ENCODE results near the gene ZCWPW1. TPM values are rescaled to one million over a fixed set of nuclear protein-coding genes. Genes with fewer than 3 reads are reported as not detected.
"Not testable (repeated sequence)": the region's sequence is repeated elsewhere in the genome, so short reads cannot be mapped to it uniquely, and the experiment has no call there.

ZCWPW1 gene
- total and polyA plus RNA-seq, 2 of the 8 experiments (the other 6 are each of a cell fraction or from before 2014, with no cell fraction given), result 0.51 to 1.4 TPM

- not testable (repeated sequence) for H2BK5ac ChIP-seq (ENCODE audit: low read depth, low read length)
Observed at GRCh38 chr7:100381531-100382233, 46.8 kb downstream of the ZCWPW1 start.

More at GRCh38 chr7:100381531-100382233, 46.8 kb downstream of the ZCWPW1 start:
- H3K4me2 ChIP-seq (ENCODE audit: insufficient read depth in 1 of 2, low read depth in 2 of 2, low read length in 2 of 2), result peak overlapping the region; percentile 11 to 28; a peak in 3 of 4 replicates
- H3K79me2 ChIP-seq (ENCODE audit: control insufficient read depth in 1 of 2, insufficient read depth in 2 of 2, low read length in 2 of 2); H3K9me3 ChIP-seq (ENCODE audit: insufficient read depth in 2 of 2, low read depth in 1 of 2, low read length in 1 of 2); H3K27me3 ChIP-seq (replicated peaks in 1 of 4; ENCODE audit: control insufficient read depth in 3 of 4, extremely low read depth in 1 of 4, insufficient read depth in 3 of 4, low read length in 3 of 4); H3K56ac ChIP-seq (replicated peaks; ENCODE audit: insufficient read length, low read depth, low read length); H3K4me1 ChIP-seq (replicated peaks in 1 of 4; ENCODE audit: control insufficient read depth in 3 of 4, insufficient read depth in 4 of 4, low read length in 3 of 4); H3K23me2 ChIP-seq (ENCODE audit: low read depth, low read length); H2BK20ac ChIP-seq (ENCODE audit: low read length); H3K36me3 ChIP-seq (ENCODE audit: control insufficient read depth in 2 of 4, insufficient read depth in 4 of 4, low read length in 3 of 4); H3K27ac ChIP-seq (ENCODE audit: low read depth, low read length); H4K5ac ChIP-seq (ENCODE audit: insufficient read length, low read depth, low read length); H3K18ac ChIP-seq (ENCODE audit: extremely low read depth, low read length); H3K4ac ChIP-seq (replicated peaks; ENCODE audit: insufficient read length, low read depth, low read length); H3K23ac ChIP-seq (ENCODE audit: insufficient read length); H2AK5ac ChIP-seq (ENCODE audit: low read depth, low read length); H3K14ac ChIP-seq (ENCODE audit: insufficient read length); H3K79me1 ChIP-seq (ENCODE audit: low read depth, low read length); H3K4me3 ChIP-seq (ENCODE audit: extremely low read depth in 1 of 4, insufficient read depth in 2 of 4, low read depth in 3 of 4, low read length in 4 of 4); H4K91ac ChIP-seq (replicated peaks; ENCODE audit: insufficient read length, low read length); FAIRE-seq; H2BK120ac ChIP-seq (replicated peaks; ENCODE audit: low read depth, low read length); H2BK15ac ChIP-seq (ENCODE audit: low read length); H4K20me1 ChIP-seq (replicated peaks in 1 of 2; ENCODE audit: control insufficient read depth in 1 of 2, insufficient read depth in 2 of 2, low read length in 2 of 2); H4K8ac ChIP-seq (ENCODE audit: extremely low read depth, insufficient read depth, low read length); H3K9ac ChIP-seq (replicated peaks in 1 of 4; ENCODE audit: extremely low read depth in 1 of 4, low read depth in 3 of 4, low read length in 3 of 4); H2AFZ ChIP-seq (ENCODE audit: low read length); H2BK12ac ChIP-seq (ENCODE audit: low read depth, low read length): not testable (repeated sequence)
- peak in 1 of 2 experiments; percentile 53 for DNase-seq (ENCODE audit: low read depth in 1 of 2, low spot score in 2 of 2)
- POLR2A ChIA-PET (ENCODE audit: partially characterized antibody), result interaction anchor here (0.5 to 3.8 kb wide), 12 partner anchors 10 to 435 kb away, joined by 3 to 26 read pairs (median 4); partner anchors contain the start of genes GAL3ST4, MEPCE, PPP1R35 and ZCWPW1
- WGBS, 2 experiments (ENCODE audit: extremely low coverage in 1 of 2, insufficient coverage in 1 of 2, insufficient read length in 1 of 2, insufficient replicate concordance in 2 of 2, low coverage in 1 of 2, low lambda C conversion rate in 2 of 2, missing lambda C conversion rate in 1 of 2), result 69% methylated on average over 26 of the region's 49 CpGs; no CpG with 5 or more reads in 1 of the 2 experiments
- CTCF ChIA-PET (ENCODE audit: partially characterized antibody), result interaction anchor here (0.6 to 2.8 kb wide), 8 partner anchors 9 to 381 kb away, joined by 3 to 13 read pairs (median 3); no protein-coding TSS in a partner anchor
